CD4-positive, CD25-positive, alpha-beta regulatory T cell (primary cell): ENCODE results near the gene HIPK3. TPM values are rescaled to one million over a fixed set of nuclear protein-coding genes. Genes with fewer than 3 reads are reported as not detected.
A peak's percentile ranks its signal among the peaks of the same experiment; 100 is the strongest.

Source experiments
- ATAC-seq, 2 donors: fragments of 150-1000 bp; cut with Tn5 transposase; one replicate each; pipeline ENCODE4 v1.10.0; 2021; ENCODE audit warnings: low read depth in 2 of 2, moderate number of reproducible peaks in 2 of 2, moderate library complexity in 1 of 2
- DNase-seq, 3 donors: peaks; one replicate each; pipeline versions ENCODE4 v3.0.0 to v3.0.0-alpha.2; 2012 to 2022; ENCODE audit warnings: mixed read lengths in 1 of 3
- H3K27ac ChIP-seq: one replicate; pipeline ENCODE4 v1.7.0; 2013; ENCODE audit warnings: mild to moderate bottlenecking, low read length; ENCODE audit not compliant: insufficient read depth, poor library complexity, severe bottlenecking
- H3K27me3 ChIP-seq: one replicate; pipeline ENCODE4 v1.7.0; 2013; ENCODE audit warnings: low read length; ENCODE audit not compliant: control insufficient read depth, insufficient read depth
- H3K36me3 ChIP-seq: one replicate; pipeline ENCODE4 v1.7.0; 2013; ENCODE audit warnings: mild to moderate bottlenecking, low read length, moderate library complexity; ENCODE audit not compliant: control insufficient read depth, insufficient read depth
- H3K4me1 ChIP-seq: 2 replicates; pipeline ENCODE4 v1.7.0; 2013; ENCODE audit warnings: mild to moderate bottlenecking, low read length; ENCODE audit not compliant: insufficient read depth, control insufficient read depth, poor library complexity, severe bottlenecking
- H3K4me3 ChIP-seq: one replicate; pipeline ENCODE4 v1.7.0; 2013; ENCODE audit warnings: low read depth, mild to moderate bottlenecking, low read length, moderate library complexity
- H3K9me3 ChIP-seq, 2 experiments: 1 replicate in 1 of 2; 2 replicates in 1 of 2; pipeline ENCODE4 v1.7.0; 2013; ENCODE audit warnings: low read length in 2 of 2, mild to moderate bottlenecking in 1 of 2, moderate library complexity in 1 of 2; ENCODE audit not compliant: control insufficient read depth in 2 of 2
- H3K27ac Mint-ChIP-seq, 3 donors: one replicate each; pipeline ENCODE4 v1.8.0; 2020 to 2022; ENCODE audit warnings: mild to moderate bottlenecking in 3 of 3, mixed read lengths in 3 of 3, moderate library complexity in 2 of 3
- H3K27me3 Mint-ChIP-seq: one replicate; pipeline ENCODE4 v1.8.0; 2022; ENCODE audit warnings: mild to moderate bottlenecking, mixed read lengths
- H3K36me3 Mint-ChIP-seq: one replicate; pipeline ENCODE4 v1.8.0; 2020; ENCODE audit warnings: mixed read lengths
- H3K4me1 Mint-ChIP-seq, 4 donors: one replicate each; pipeline ENCODE4 v1.8.0; 2020 to 2022; ENCODE audit warnings: mixed read lengths in 4 of 4, mild to moderate bottlenecking in 1 of 4
- H3K4me3 Mint-ChIP-seq, 4 donors: one replicate each; pipeline ENCODE4 v1.8.0; 2020 to 2022; ENCODE audit warnings: mild to moderate bottlenecking in 4 of 4, mixed read lengths in 4 of 4, moderate library complexity in 3 of 4
- H3K9me3 Mint-ChIP-seq, 7 donors: one replicate each; pipeline ENCODE4 v1.8.0; 2020 to 2022; ENCODE audit warnings: mixed read lengths in 7 of 7, mild to moderate bottlenecking in 3 of 7, moderate library complexity in 2 of 7
- polyA plus RNA-seq, 4 donors: library from polyadenylated mRNA; unstranded; fragments of 300-500 nt; fragmentation: Illumina TruSeq; gene quantifications; one replicate each; pipeline ENCODE4 v1.2.3, GENCODE V29; 2021
- total RNA-seq: library from RNA; stranded (reverse); gene quantifications from one replicate; pipeline ENCODE4 v1.2.3, GENCODE V29; 2022

Gene HIPK3
- total and polyA plus RNA-seq, 5 donors from 2014 or later, result 18.7 to 47.5 (median 27.5) TPM

GRCh38 chr11:33344611-33345010 is 87.4 kb downstream of the HIPK3 start:
- Mint-ChIP-seq H3K36me3 (peaks cover 29% of the 10 kb centered on the region), H3K4me3 (no peak overlapping the region), H3K4me1 (peaks cover 0 to 6% (median 2%) of the 10 kb centered on the region in 4 donors), H3K9me3 (no peaks in the 10 kb centered on the region), H3K27ac (no peak overlapping the region), H3K27me3 (no peaks in the 10 kb centered on the region)
- H3K4me3 ChIP-seq, result no peak overlapping the region
- H3K27me3 ChIP-seq, result no peaks in the 10 kb centered on the region
- no peaks in the 10 kb centered on the region for H3K9me3 ChIP-seq
- H3K4me1 ChIP-seq, result no peaks in the 10 kb centered on the region
- ATAC-seq (no peak), DNase-seq (peak in 1 of 3 donors; percentile 23)
- peaks cover 70% of the 10 kb centered on the region for H3K36me3 ChIP-seq
- no peak overlapping the region for H3K27ac ChIP-seq

DNA sequence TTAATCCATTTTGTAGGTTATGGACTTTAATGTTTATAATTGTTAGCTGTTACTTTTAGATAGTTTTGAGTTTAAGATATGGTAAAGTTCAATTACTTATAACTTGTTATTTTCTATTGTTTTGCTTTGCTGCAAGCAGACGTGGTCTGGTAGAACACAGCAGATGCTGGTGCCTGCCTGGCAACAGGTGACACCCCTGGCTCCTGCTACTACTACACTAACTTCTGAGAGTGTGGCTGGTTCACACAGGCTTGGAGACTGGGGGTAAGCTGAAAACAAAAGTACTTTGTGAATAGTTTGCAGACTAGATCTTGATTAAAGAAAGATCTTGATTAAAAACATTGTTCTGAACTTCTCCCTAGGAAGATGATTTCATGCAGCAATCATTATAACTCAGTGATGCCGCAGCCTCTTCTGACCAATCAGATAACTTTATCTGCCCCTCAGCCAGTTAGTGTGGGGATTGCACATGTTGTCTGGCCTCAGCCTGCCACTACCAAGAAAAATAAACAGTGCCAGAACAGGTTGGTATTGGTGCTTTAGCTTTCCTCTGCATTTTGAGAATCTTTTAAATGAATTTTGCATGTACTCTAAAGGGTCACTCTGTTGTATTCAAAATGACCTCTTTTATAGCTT is 90.4 kb downstream of the HIPK3 start:
- H3K4me3 Mint-ChIP-seq, result no peak overlapping the region

DNA sequence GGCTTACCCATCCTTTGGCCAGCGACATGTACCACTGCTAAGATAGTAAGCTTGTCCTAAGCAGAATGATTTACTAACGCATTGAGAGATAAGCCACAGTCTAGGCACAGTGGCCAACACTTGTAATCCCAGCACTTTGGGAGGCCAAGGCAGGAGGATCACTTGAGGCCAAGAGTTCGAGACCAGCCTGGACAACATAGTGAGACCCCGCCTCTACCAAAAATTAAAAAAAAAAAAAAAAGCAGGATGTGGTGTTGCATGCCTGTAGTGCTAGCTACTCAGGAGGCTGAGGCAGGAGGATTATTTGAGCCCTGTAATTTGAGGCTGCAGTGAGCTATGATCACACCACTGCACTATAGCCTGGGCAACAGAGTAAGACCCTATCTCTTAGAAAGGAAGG is 93.1 kb downstream of the HIPK3 start:
- Mint-ChIP-seq H3K27ac (no peak overlapping the region), H3K4me1 (peaks cover 0 to 1% (median 0%) of the 10 kb centered on the region in 4 donors), H3K36me3 (peaks cover 40% of the 10 kb centered on the region), H3K9me3 (no peaks in the 10 kb centered on the region), H3K4me3 (no peak overlapping the region), H3K27me3 (no peaks in the 10 kb centered on the region)
- H3K4me1 ChIP-seq, result no peaks in the 10 kb centered on the region
- no peaks in the 10 kb centered on the region for H3K9me3 ChIP-seq
- no peak for DNase-seq
- no peak for ATAC-seq
- H3K36me3 ChIP-seq, result peaks cover 82% of the 10 kb centered on the region
- no peaks in the 10 kb centered on the region for H3K27me3 ChIP-seq
- H3K27ac ChIP-seq, result no peak overlapping the region
- no peak overlapping the region for H3K4me3 ChIP-seq

More for the DNA sequence above, 90.4 kb downstream of the HIPK3 start:
- Mint-ChIP-seq H3K4me1 (peaks cover 0 to 2% (median under 1%) of the 10 kb centered on the region in 4 donors), H3K36me3 (peaks cover 34% of the 10 kb centered on the region), H3K9me3 (no peaks in the 10 kb centered on the region), H3K27ac (no peak overlapping the region), H3K27me3 (no peaks in the 10 kb centered on the region)
- Histone ChIP-seq H3K4me1 (no peaks in the 10 kb centered on the region), H3K4me3 (no peak overlapping the region), H3K27me3 (no peaks in the 10 kb centered on the region), H3K9me3 (no peaks in the 10 kb centered on the region), H3K27ac (no peak overlapping the region), H3K36me3 (peaks cover 75% of the 10 kb centered on the region)
- DNase-seq, result peak in 1 of 3 donors; percentile 28
- peak; percentile 61 to 63 for ATAC-seq

DNA sequence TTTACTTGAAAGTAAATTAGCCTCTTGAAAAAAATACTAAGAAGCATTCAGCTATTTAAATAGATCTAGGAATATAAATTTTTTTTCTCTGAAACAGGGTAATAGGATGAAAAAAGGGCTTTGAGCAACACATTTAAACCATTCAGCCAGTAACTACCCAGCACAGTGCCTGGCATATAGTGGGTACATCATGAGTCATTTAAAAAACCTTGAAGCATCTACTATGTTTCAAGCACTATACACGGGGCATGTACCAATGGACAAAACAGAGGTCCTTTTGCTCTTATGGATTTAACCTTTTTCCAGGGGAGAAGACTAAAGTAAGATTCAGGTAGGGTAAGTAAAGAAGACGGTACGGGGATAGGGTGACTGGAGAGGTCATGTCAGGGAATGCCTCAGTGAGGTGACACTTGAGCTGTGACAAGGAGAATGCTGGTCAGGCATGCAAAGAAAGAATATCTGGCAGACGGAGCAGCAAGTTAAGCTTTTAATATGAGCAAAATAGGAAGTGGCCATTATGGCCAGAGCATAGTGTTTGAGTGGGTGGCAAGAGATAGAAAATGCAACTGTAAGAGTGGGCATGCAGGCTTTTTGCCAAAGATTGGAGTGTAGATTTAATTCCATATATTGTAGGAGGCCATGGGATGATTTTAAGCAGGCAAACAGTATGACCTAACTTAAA is 101.1 kb downstream of the HIPK3 start:
- Histone ChIP-seq H3K36me3 (peaks cover 6% of the 10 kb centered on the region), H3K4me3 (no peak overlapping the region), H3K27ac (no peak overlapping the region), H3K27me3 (no peaks in the 10 kb centered on the region), H3K9me3 (no peaks in the 10 kb centered on the region), H3K4me1 (peaks cover 4% of the 10 kb centered on the region)
- H3K27me3 Mint-ChIP-seq, result peaks cover 4% of the 10 kb centered on the region
- DNase-seq (no peak), ATAC-seq (no peak)
- H3K27ac Mint-ChIP-seq, result peak overlapping the region in 1 of 3 donors; percentile 11
- no peak overlapping the region for H3K4me3 Mint-ChIP-seq
- H3K4me1 Mint-ChIP-seq, result peaks cover 0 to 6% (median under 1%) of the 10 kb centered on the region in 4 donors
- H3K36me3 Mint-ChIP-seq, result peaks cover 2% of the 10 kb centered on the region
- H3K9me3 Mint-ChIP-seq, result no peaks in the 10 kb centered on the region

DNA sequence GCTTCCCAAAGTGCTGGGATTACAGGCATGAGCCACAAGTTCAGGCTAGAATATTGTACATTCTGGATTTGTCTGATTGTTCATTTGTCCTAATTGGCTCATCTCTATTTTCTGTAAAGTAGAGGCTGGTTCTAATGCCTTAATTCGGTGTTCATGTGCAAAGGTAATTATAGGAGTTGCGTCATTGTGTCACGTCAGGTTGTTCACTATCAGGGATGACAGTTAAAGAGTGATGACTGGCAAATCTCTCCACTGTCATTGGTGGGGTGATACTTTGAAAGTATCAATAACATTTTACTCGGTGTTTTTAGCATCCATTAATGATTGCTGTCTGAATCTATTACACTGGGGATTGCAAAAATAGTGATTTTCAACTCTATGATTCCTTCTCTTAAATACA is 103.5 kb downstream of the HIPK3 start:
- H3K9me3 Mint-ChIP-seq, result no peaks in the 10 kb centered on the region
- Histone ChIP-seq H3K36me3 (no peaks in the 10 kb centered on the region), H3K4me1 (peaks cover 4% of the 10 kb centered on the region), H3K9me3 (no peaks in the 10 kb centered on the region), H3K27me3 (no peaks in the 10 kb centered on the region), H3K4me3 (no peak overlapping the region), H3K27ac (no peak overlapping the region)
- H3K27me3 Mint-ChIP-seq, result peaks cover 11% of the 10 kb centered on the region
- no peak overlapping the region for H3K4me3 Mint-ChIP-seq
- H3K4me1 Mint-ChIP-seq, result peaks cover 0 to 6% (median under 1%) of the 10 kb centered on the region in 4 donors
- no peak overlapping the region for H3K27ac Mint-ChIP-seq
- ATAC-seq, result no peak
- no peaks in the 10 kb centered on the region for H3K36me3 Mint-ChIP-seq
- no peak for DNase-seq

GRCh38 chr11:33362051-33362910 is 105.1 kb downstream of the HIPK3 start:
- H3K9me3 ChIP-seq, result no peaks in the 10 kb centered on the region
- peaks cover 4% of the 10 kb centered on the region for H3K4me1 ChIP-seq
- peaks cover 0 to 6% (median under 1%) of the 10 kb centered on the region in 4 donors for H3K4me1 Mint-ChIP-seq
- H3K27me3 ChIP-seq, result no peaks in the 10 kb centered on the region
- no peaks in the 10 kb centered on the region for H3K36me3 Mint-ChIP-seq
- no peak overlapping the region for H3K27ac Mint-ChIP-seq
- H3K36me3 ChIP-seq, result no peaks in the 10 kb centered on the region
- peak overlapping the region in 1 of 4 donors; percentile 36 for H3K4me3 Mint-ChIP-seq
- no peak overlapping the region for H3K27ac ChIP-seq
- ATAC-seq (peak in 1 of 2 donors; percentile 44), DNase-seq (peak in 2 of 3 donors; percentile 45 to 66)
- no peak overlapping the region for H3K4me3 ChIP-seq
- peaks cover 19% of the 10 kb centered on the region for H3K27me3 Mint-ChIP-seq
- H3K9me3 Mint-ChIP-seq, result no peaks in the 10 kb centered on the region

DNA sequence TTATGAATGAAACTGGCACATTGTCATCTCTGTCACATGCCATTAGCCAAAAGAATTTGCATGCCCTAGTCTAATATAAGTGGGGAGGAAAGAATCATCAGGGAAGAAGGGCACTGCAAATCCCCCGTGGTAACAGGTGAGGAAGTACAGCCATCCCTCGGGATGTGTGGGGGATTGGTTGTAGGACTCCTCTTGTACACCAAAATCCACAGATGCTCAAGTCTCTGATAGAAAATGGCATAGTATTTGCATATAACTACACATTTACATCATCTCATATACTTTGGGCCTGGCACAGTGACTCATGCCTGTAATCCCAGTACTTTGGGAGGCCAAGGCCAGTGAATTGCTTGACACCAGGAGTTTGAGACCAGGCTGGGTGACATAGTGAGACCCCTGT is 109.7 kb downstream of the HIPK3 start:
- no peak overlapping the region for H3K4me3 ChIP-seq
- H3K9me3 ChIP-seq, result no peaks in the 10 kb centered on the region
- Mint-ChIP-seq H3K9me3 (no peaks in the 10 kb centered on the region), H3K4me1 (peaks cover 0 to 6% (median under 1%) of the 10 kb centered on the region in 4 donors), H3K36me3 (no peaks in the 10 kb centered on the region), H3K27ac (no peak overlapping the region), H3K27me3 (peaks cover 29% of the 10 kb centered on the region), H3K4me3 (no peak overlapping the region)
- ATAC-seq (no peak), DNase-seq (no peak)
- no peak overlapping the region for H3K27ac ChIP-seq
- H3K27me3 ChIP-seq, result no peaks in the 10 kb centered on the region
- H3K36me3 ChIP-seq, result no peaks in the 10 kb centered on the region
- peaks cover 4% of the 10 kb centered on the region for H3K4me1 ChIP-seq
